GM12892 (cell line): ENCODE measurements around the gene POMGNT1.
A peak's percentile ranks its signal among the peaks of the same experiment; 100 is the strongest.
"Not testable (repeated sequence)": the region's sequence is repeated elsewhere in the genome, so short reads cannot be mapped to it uniquely, and the experiment has no call there.

Source experiments
- DNase-seq: peaks from one replicate; pipeline ENCODE4 v3.0.0; 2011; ENCODE audit not compliant: insufficient read length
- FAIRE-seq: peaks from 2 replicates; lab custom pipeline; 2011; peaks lifted over from hg19 to GRCh38; lab: Jason Lieb, UNC
- POLR2A ChIP-seq: IDR thresholded peaks from 2 replicates; pipeline ENCODE4 v1.6.1; 2011; ENCODE audit warnings: low read depth, low read length, control low read depth
- POLR2AphosphoS5 ChIP-seq: IDR thresholded peaks from 2 replicates; pipeline ENCODE4 v1.6.1; 2011; ENCODE audit warnings: low read depth, low read length, control low read depth
- TAF1 ChIP-seq: IDR thresholded peaks from 2 replicates; pipeline ENCODE4 v1.6.1; 2011; ENCODE audit warnings: low read depth, mild to moderate bottlenecking, control low read depth, low read length, borderline replicate concordance

POMGNT1 gene

DNA sequence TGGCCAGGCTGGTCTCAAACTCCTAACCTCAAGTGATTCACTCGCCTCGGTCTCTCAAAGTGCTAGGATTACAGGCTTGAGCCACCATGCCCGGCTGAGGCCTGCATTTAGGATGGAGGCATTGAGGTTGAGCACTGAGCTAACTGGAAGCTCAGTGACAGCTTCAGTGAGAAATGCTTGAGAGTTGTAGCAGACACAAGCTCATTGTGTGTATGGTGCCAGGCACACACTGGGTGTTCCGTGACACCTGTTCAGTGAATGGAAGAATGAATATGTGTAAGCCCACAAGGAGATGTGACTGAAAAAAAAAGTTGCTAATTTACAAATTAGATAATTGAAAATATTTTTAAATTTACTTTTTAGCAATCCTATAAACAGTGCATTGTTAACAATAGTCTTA lies 26.7 kb upstream of the POMGNT1 start:
- TF ChIP-seq POLR2A: no peak
- no peak for TF ChIP-seq POLR2AphosphoS5
- TF ChIP-seq TAF1: no peak
- FAIRE-seq (no peak), DNase-seq (no peak)

DNA sequence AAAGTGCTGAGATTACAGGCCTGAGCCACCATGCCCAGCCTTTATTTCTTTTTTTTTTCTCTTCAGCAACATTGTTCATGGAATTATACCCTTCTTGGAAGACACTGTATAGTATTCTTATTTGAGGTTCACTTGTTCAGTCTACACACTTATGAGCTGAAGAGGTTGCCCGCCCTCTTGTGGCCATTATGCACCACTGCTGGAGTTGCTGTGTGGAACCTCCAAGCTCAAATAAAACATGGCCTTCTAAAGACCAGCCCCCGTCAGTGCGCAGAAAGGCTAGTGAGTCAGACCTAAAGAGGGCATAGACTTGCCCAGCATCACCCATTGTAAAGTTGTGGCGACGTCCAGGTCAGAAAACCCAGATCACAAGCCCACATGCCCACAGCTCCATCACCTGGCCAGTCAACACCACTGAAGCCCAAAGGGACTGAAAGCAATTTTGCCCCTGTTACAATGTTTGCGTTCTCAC lies 25.3 kb upstream of the POMGNT1 start:
- DNase-seq (no peak), FAIRE-seq (peak; percentile 96)
- TF ChIP-seq POLR2AphosphoS5: no peak
- TF ChIP-seq POLR2A: no peak
- no peak for TF ChIP-seq TAF1

DNA sequence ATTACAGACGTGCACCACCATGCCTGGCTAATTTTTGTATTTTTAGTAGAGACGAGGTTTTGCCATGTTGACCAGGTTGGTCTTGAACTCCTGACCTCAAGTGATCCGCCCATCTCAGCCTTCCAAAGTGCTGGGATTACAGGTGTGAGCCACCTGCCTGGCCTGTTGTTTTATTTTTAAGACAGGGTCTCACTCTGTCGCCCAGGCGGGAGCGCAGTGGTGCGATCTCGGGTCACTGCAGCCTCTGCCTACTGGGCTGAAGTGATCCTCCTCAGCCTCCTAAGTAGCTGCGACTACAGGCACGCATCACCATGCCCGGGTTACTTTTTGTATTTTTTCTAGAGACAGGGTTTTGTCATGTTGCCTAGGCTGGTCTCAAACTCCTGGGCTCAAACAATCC lies 24.8 kb upstream of the POMGNT1 start:
- not testable (repeated sequence) for DNase-seq, FAIRE-seq

- FAIRE-seq (no peak), DNase-seq (no peak)
- TF ChIP-seq TAF1 (no peak), POLR2A (no peak), POLR2AphosphoS5 (no peak)
Measured at GRCh38 chr1:46221749-46222148, 23.5 kb upstream of the POMGNT1 start.

- no peak for FAIRE-seq
- DNase-seq: no peak
- no peak for TF ChIP-seq POLR2AphosphoS5
- no peak for TF ChIP-seq TAF1
- no peak for TF ChIP-seq POLR2A
Measured at GRCh38 chr1:46220808-46221207, 22.6 kb upstream of the POMGNT1 start.

DNA sequence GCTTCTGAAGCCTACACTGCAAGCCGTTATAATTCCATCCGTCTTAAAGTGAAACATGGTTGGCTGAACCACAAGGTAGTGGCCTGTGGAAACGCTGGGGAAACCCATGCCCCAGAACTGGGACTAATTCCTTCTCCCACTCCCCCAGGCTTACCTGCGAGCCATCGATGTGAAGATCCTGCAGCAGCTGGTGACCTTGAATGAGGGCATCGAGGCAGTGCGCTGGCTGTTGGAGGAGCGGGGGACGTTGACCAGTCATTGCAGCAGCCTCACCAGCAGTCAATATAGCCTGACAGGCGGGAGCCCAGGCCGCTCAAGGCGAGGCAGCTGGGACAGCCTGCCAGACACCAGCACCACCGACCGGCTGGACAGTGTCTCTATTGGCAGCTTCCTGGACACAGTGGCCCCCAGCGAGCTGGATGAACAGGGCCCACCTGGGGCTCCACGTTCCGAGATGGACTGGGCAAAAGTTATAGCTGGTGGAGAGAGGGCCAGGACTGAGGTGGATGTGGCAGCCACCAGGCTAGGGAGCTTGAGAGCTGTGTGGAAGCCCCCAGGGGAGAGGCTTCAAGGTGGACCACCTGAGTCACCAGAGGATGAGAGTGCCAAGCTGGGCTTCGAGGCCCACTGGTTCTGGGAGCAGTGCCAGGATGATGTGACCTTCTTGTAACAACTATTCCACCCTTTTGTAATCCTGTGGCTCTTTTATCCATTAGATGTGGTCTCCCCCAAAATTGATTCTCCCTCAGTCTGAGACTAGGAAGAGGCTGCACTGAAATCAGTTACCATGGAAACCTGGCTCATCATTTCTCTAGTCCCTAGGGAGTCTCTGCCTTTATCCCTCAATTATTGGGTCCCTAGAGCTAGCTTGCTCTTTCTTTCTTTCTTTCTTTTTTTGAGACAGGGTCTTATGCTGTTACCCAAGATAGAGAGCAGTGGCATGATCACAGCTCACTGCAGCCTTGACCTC lies 21.6 kb upstream of the POMGNT1 start:
- DNase-seq: no peak
- TF ChIP-seq TAF1 (no peak), POLR2A (no peak), POLR2AphosphoS5 (no peak)

DNA sequence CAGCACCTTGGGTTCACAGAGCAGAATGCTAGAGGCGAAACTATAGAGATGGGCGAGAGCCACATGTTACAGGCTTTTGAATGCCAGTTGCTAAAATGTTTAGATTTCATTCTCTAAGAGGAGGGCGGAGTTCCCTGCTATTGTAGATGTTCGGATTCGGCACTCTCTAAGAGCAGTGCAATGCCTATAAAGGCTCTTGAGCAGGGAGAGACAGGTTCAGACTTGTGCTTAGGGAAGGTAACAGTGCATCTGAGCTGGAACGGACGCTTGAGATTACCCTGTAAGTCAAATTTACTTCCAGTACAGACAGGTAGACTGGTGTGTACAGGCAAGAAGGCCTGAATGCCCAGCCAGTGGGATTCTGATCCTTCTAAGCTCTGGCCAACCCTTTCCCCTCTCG lies 20.2 kb upstream of the POMGNT1 start:
- TF ChIP-seq POLR2A (no peak), TAF1 (no peak), POLR2AphosphoS5 (no peak)
- FAIRE-seq (no peak), DNase-seq (no peak)

More for the DNA sequence above, 21.6 kb upstream of the POMGNT1 start:
- no peak for FAIRE-seq

GRCh38 chr1:46215504-46215903 lies 17.3 kb upstream of the POMGNT1 start:
- no peak for DNase-seq
- no peak for TF ChIP-seq POLR2A
- no peak for FAIRE-seq

GRCh38 chr1:46211051-46211450 lies 12.8 kb upstream of the POMGNT1 start:
- DNase-seq (no peak), FAIRE-seq (no peak)
- TF ChIP-seq POLR2A: no peak
- TF ChIP-seq TAF1: no peak
- TF ChIP-seq POLR2AphosphoS5: no peak

DNA sequence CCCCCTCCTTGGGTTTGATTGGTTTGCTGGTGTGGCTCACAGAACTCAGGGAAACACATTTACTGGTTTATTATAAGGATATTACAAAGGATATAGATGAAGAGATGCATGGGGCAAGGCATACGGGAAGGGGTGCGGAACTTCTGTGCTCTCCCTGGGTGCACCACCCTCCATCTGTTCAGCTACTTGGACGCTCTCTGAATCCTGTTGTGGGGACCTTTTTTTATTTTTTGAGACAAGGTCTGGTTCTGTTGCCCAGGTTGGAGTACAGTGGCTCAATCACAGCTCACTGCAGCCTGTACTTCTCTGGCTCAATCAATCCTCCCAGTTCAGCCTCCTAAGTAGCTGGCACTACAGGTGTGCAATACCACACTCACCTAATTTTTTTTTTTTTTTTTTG lies 12.3 kb upstream of the POMGNT1 start:
- no peak for TF ChIP-seq POLR2A
- no peak for DNase-seq
- no peak for FAIRE-seq

DNA sequence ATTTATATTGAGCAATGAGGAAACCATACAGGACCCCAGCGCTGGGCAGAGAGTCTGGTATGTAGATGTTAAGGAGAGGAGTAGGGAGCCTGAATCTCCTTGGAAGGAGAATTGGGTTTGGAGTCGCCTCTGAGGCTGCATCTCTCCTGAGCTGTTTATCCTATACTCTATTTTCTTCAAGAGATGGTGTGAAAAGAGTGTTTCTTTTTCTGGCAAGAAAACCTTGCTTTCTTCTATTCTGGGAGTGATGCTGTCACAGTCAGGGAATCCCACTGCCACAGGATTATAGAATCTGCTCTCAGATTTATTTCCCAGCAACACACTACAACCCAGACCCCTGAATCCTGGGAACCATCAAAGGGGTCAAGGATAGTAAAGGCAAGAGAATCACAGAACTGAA lies 8.2 kb upstream of the POMGNT1 start:
- DNase-seq: no peak
- TF ChIP-seq TAF1: no peak
- no peak for TF ChIP-seq POLR2AphosphoS5
- no peak for TF ChIP-seq POLR2A
- FAIRE-seq: no peak

DNA sequence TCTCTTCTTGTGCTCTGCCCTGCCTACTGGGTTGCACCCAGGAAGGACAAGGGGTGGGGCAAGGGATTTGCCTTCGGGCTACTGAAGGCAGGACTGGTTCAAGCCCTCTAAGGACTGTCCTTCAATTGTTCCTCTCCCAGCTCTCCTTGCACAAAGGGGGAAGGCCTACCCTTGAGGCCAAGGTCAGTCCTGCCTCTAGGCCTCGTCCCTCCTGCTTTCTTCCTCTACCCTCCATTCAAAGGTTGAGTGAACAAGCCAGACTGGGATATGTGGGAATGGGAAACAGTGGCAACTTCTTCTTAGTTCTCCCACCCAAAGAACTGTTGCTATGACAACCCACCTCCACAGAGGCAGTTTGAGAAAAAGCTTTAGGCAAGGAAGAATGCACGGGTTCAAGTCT lies 7.6 kb upstream of the POMGNT1 start:
- FAIRE-seq: no peak
- no peak for DNase-seq
- TF ChIP-seq POLR2AphosphoS5: no peak
- no peak for TF ChIP-seq POLR2A

DNA sequence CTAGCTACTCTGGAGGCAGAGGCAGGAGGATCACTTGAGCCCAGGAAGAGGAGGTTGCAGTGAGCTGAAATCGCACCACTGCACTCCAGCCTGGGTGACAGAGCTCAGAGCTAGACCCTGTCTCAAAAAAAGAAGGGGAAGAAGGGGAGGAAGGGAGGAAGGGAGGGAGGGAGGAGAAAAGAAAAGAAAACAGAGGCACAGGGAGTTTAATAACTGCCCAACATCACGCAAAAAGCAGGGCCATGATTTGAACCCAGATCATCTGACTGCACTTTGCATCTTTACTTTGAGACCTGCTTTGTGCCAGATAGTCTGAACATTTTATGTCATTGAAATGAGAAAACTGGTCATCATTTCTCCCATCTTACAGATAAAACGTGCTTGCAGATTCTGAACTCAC lies 6.9 kb upstream of the POMGNT1 start:
- no peak for TF ChIP-seq TAF1
- TF ChIP-seq POLR2A: no peak
- no peak for DNase-seq
- no peak for FAIRE-seq
